Hippocampal formation (tissue), 2 donors: ENCODE data around the gene LLGL1.
A peak's percentile ranks its signal among the peaks of the same experiment; 100 is the strongest.

Experiments used
- DNase-seq, 2 donors: peaks; one replicate each; lab custom pipeline; 2025; lab: John Stamatoyannopoulos, UW

The LLGL1 gene

DNA sequence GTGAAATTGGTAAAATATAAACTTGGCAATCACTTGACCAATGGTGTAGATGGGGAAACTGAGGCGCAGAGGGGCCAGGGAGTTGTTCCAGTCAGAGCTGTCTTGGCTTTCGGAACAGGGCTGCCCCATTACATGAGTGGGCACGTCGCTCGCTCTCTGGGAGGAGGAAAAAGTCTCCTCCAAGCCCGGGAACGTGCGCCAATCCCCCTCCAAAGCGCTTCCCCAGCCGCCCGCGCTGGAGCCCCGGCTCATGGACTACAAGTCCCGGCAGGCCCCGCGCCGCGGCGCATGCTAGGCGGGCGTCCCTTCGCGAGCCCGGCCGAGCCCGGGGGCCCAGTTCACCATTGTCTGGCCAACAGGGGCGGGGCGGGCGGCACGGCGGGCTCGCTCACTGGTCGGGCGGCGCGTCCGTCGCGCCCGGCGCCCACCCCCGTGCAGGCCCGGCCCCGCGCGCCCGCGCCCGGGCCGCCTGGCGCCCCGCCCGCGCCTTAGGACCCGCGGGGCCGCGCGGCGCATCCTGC is at the start of gene LLGL1:
TSS of gene LLGL1 (plus strand) at position 515 of the 521 bp plus-strand sequence. CDS start 48 bp downstream, outside the sequence.
- peak; percentile 93 for DNase-seq

DNA sequence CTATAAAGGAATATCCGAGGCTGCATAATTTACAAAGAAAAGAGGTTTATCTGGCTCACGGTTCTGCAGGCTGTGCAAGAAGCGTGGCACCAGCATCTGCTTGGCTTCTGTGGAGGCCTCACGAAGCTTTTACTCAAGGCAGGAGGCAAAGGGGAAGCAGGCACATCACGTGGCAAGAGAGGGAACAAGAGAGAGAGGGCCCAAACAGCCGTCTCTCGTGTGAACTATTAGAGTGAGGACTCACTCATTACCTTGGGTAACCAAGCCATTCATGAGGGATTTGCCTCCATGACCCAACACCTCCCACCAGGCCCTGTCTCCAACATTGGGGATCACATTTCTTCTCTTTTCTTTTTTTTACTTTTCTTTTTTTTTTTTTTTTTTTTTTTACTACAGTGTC is 49.3 kb upstream of the LLGL1 start:
- peak in 1 of 2 donors; percentile 16 for DNase-seq

DNA sequence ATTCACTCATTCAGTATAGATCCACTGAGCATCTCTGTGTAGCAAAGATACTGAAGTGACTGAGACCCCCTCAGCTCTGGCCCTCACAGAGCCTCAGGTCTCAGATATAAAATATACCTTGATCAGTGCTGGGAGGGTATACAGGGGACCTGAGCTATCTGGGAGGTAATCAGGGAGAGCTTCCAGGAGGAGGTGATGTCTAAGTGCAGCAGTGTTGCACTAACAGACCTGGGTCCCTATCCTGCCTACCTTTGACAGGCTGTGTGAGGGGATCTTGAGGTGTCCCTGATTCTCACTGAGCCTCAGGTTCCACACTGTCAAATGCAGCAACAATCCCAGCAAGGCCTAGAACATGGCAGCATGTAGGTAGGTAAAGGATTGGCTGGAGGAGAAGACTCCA is 48.3 kb upstream of the LLGL1 start:
- DNase-seq = no peak

DNA sequence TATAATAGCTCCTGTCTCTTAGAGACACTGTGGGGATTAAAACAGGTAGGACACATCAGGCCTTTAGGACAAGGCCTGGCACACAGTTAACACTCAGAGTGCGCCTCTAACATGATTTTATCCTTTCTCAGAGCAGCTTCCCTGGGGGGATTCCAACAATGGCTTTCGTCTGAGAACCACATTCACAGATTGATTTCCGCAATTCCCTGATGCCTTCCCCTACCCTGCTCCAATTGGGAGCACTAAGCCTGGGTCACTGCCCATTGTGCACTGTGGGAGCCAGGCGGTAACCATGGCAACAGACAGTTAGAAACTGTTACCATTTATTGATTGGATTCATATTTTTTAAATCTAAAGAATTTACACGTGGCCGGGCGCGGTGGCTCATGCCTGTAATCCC is 47.7 kb upstream of the LLGL1 start:
- DNase-seq = no peak

DNA sequence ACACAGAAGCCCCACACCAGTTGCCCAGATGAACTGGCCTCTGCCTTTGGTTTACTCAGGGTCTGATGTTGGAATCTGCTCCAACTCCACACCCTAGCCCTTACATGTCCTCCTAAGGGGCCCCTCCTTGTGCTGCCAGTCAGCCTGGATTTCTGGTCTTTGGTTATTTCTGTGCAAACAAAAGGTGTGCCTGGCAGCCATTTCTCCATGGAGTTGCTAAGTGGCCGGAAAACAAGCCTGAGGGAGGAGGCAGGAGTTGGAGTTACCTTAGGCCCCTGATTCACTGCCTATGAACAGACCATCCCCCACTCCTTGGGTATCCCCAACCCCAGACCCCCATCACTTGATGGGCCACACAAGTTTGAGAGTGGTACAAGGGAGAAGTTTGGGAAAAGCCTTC is 46.2 kb upstream of the LLGL1 start:
- no peak for DNase-seq

DNA sequence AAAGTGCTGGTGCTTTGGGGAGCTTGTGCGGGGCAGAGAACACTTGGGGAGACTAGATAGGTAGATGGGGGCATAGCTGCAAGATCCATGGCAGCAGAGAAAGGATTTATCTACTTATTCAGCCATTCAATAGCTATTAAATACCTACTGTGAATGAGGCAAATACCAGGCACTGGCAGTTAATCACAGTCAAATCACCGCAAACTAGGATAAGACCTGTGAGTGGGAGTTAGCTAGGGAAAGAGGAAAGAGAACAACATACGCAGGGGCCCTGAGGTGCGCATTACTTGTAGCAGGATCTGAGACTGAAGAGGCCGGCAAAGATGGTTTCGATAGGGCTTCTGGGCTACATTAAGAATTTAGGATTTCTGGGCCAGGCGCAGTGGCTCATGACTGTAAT is 45.6 kb upstream of the LLGL1 start:
- DNase-seq = no peak

DNA sequence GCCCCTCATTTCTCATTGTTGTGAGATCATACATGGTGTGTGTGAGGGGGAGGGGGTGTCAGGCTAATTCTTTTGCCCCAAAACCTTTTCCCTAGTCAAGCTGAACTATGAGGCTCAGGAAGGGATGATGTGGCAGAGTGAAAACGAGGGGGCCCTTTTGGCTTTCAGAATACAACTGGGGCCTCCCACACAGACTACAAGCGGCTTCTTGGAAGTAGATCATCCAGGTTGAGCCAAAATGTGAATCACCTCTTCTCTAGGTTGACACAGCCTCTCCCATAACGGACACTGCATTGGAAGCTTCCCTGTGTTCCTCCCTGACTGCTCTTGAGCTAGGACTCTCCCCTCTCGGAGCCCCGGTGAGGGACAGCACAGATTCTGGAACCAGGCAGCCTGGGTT is 44.1 kb upstream of the LLGL1 start:
- DNase-seq = no peak

DNA sequence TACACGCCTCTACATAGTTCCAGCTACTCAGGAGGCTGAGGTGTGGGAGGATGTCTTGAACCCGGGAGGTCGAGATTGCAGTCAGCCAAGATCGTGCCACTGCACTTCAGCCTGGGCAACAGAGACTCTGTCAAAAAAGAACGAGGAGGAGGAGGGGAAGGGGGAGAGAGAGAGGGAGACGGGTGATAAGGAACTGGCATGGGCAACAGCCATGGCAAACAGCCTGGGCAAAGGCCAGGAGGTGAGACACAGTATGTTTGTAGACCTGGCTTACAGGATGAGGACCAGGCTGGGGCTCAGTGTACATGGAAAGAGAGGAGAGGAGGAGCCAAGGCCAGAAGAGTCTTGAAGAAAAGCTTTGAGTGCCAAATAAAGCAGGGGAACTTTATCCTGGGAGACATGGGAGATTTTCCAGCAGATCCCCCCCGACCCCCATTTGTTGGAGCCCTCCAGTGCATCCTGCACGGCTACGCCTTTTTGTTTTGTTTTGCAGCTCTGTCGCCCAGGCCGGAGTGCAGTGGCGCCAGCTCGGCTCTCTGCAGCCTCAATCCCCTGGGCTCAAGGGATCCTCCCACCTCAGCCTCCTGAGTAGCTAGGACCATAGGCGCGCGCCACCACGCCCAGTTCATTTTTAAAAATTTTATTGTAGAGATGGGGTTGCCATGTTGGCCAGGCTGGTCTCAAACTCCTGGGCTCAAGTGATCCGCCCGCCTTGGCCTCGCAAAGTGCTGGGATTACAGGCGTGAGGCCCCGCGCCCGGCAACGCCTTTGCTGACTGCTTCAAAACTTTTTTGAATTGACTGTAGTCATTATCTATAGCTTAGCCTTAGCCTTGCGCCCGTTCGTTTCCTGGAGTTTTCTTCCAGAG is 43.1 kb upstream of the LLGL1 start:
- no peak for DNase-seq

DNA sequence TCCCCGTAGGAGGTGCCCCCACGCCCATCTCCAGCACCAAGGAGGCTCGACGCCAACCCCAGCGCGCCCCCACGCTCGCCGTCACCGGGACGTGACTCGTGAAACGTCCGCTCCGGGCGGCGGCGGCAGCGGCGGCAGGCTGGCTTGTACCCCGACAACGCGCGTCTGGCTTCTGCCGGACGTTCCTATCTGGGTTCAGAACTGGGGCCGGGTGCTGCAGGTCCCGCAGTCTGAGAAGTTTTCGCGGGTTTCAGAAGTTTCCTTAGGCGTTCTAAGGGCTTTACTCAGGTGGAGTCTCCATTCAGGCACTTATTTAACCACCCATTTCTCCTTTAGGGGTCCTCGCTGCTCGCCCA is 42.5 kb upstream of the LLGL1 start:
- peak in 1 of 2 donors; percentile 83 for DNase-seq

DNA sequence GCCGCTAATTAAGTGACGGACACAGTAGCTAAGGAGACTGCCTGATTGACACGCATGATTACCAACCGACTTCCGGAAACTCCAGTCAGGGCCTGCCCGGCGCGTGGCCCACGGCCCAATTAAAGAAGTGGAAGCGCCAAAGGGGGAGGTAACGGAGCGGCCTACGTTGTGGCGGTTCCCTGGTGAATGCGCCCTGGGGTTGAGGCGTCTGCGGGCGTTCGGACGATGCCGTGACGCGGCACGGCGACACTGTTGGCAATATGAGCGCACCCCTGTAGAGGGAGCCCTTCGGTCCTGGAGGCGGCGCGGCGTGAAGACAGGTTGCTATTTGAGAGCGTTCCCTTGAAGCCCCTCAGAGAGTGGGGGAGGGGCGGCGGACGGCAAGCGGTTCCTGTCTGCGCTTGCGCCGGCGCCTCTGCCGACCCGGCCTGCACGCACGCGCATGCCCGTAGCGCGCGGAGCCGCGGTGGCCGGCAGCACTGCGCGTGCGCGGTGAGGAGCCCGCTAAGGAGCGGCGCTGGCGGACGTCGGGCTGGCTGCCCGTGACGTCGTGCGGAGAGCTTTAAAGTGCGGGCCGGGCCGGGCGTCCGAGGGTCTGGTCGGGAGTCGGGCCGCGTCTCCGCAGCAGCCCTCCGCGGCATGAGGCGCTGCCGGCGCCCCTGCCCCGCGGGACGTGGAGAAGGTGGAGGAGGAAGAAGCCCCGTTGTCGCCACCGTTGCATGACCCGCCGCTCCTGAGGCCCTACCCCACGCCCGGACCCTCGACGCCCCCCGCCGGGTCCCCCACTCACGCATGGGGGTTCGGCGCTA is 41.9 kb upstream of the LLGL1 start, which contains the start of gene ALKBH5:
TSS of gene ALKBH5 (plus strand) at position 495 of the 809 bp plus-strand sequence. CDS start 416 bp downstream, outside the sequence.
- peak; percentile 96 to 100 for DNase-seq

DNA sequence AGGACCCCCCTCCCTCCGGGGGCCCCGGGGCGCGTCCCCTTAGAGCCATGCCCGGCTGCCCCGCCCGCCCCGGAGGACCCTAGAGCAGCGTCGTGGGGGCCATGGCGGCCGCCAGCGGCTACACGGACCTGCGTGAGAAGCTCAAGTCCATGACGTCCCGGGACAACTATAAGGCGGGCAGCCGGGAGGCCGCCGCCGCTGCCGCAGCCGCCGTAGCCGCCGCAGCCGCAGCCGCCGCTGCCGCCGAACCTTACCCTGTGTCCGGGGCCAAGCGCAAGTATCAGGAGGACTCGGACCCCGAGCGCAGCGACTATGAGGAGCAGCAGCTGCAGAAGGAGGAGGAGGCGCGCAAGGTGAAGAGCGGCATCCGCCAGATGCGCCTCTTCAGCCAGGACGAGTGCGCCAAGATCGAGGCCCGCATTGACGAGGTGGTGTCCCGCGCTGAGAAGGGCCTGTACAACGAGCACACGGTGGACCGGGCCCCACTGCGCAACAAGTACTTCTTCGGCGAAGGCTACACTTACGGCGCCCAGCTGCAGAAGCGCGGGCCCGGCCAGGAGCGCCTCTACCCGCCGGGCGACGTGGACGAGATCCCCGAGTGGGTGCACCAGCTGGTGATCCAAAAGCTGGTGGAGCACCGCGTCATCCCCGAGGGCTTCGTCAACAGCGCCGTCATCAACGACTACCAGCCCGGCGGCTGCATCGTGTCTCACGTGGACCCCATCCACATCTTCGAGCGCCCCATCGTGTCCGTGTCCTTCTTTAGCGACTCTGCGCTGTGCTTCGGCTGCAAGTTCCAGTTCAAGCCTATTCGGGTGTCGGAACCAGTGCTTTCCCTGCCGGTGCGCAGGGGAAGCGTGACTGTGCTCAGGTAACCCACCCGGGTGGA is 41.0 kb upstream of the LLGL1 start:
- no peak for DNase-seq

DNA sequence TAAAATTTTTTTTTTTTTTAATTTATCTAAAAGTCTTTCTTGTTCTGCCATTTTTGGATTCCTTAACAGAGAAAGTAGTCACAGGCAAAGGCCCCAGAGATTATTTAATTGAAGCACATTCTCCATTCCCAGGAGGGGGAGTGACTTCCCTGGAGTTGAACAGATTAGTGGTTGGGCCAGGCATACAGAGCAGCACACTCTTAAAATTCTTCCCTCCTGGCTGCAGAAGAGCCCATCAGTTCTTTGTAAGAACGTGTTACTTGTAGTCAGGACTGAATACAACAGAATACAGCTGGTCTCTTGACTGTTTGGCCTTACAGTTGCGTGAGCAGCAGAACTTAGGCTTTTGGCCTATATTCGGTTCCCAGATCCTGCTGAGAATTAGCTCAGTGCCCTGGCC is 40.0 kb upstream of the LLGL1 start:
- DNase-seq = peak in 1 of 2 donors; percentile 15

DNA sequence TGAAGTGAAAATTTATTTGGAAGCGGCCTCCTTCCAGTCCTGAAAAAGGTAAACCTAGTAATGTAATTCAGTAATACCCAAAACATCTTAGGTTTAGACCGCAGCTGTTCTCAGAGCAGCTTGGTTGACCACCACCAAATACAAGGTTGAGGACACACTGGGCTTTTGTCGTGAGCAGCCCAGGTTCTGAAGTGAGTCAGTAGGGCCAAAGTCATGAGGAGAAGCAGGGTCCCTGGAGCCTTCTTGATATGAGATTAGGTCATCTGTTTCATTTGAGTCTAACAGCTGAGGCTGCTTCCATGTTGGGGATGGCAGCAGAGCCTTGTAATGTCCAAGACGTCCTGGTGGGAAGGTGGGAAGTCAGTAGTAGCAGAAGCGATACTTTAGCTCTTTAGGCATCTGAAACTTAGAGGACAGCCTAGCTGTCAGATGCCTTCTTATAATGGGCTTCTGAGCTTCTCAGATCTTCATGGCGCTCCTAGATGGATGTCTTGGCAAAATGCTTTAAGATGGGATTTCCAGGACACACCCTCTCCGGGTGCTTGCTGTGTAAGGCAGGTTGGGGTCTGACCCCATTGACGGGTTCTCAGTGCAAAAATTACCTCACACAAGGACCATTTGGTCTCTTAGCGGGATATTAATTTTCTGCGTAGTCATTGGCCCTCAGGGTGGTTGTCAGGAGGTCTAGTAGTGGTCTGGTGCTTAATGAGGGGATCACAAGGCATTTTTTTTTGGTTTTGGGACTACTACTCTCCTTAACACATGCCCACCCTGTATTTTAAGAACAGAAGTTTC is 39.4 kb upstream of the LLGL1 start:
- DNase-seq = no peak

DNA sequence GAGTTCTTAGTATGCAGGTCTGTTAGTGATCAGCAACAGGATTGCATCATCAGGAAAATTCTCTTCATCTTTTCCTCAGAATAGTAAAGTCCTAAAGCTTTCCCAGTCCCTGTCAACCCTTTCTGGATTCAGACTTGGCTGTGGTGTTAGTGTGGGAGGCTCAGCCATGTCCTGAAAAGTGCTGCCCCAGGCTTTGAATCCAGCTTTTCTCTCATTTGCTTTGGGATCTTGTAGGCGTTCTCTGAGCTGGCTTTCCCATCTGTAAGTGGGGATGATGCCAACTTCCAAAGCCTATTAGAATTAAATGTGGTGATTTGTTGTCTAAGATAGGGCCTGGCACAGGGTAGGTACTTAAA is 38.8 kb upstream of the LLGL1 start:
- peak in 1 of 2 donors; percentile 53 for DNase-seq

DNA sequence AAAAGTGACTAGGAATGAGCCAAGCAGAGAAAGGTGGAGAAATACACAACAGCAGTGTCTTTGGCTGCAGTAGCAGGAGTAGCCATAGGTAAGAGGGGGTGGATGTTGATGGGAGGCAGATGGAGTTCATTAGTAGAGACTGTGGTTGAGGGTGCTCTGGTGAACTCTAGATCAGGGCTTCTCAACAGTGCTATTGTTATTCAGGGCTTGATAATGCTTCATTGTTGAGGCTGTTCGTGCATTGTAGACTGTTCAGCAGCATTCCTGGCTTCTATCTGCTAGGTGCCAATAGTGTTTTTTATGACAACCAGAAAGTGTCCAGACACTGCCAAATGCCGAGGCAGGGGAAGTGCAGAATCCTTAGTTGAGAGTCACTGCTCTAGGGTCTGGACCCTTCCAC is 38.2 kb upstream of the LLGL1 start:
- peak in 1 of 2 donors; percentile 75 for DNase-seq

DNA sequence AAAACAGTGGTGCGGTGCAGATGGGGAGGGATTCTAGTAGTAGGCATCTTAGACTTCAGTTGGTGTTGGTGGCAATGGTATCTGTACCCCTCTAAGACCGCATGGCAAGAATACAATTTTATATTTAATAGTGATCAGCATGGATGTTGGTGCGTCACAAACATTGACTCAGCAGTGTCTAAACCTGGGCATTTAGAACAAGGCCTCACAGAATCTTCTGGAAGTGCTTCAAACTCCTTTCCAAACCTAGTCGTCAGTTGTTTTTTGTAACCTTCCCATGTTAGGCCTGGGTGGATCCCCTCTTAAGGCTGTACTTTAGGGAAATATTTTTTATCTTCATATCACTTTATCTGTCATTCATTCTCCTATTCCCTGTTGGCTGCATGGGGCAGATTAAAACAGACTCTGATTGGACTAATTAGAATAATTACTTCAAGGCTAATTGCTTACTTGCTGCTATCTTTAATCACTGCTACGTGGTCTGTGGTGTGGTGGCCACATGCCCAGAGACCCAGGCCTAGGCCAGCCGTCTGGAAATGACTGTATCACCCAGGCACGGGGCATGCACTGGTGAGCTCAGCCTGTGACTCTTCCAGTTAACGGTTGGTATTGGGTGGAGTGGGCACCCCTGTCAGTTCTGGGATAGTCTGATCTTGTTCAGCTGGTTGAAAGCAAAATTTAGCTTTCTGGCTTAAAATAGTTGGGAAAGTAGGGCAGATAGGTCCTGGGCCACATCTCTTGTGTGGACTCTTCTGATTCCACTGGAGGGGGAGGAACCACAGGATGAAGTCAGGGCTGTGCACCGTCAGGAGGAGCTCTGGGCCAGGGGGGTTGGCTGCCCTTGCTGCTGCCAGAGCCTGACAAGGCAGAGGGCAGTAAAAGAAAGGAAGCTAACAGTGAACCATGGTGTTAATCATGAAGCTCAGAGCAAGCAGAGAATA is 37.3 kb upstream of the LLGL1 start:
- DNase-seq = no peak

DNA sequence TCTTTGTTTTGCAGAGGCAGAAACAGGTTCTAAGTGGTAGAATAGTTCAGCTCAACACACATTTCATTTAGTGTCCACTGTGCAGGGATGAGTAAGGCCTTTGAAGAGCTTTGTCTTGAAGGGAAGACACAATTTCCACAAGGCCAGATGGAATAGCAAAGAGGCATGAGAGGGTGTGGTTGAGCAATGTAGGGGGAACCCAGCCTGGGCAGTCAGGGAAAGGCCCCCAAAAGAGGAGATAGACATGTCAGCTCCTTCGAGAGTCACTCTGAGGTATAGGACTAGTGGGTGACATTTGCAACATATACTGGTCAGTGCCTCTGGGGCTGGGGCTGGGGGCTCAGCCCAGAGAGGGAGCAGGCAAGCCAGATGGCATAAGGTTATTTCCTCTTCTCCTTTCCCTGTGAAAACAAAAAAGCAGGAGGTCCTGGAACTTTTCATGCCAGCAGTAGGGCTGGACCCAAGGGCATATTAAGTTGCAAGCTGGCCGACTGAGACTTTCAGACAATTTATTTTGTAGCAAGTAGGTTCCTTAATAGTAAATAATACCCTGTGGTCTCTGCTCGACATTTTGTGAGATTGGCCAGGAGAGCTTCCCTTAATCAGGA is 34.7 kb upstream of the LLGL1 start:
- no peak for DNase-seq

DNA sequence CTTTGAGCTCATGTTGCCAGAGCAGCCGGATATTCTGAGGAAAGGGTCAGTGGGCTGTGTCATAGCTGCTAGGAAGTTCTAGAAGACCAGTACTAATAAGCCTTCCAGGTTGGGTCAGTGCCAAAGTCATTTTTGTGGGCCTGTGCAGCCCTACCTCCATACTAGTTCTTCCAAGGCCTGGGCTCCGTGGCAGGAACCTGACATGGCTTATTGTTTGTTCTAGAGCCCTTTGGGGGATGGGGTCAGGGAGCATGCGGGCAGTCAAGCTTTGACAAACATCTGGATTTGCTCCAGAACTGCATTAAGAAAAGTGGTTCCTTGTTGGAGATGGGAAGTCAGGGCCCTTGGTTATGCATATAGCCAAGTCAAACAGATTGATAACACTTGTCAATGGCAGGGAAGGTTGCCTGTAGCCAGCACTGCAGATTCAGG is 34.2 kb upstream of the LLGL1 start:
- no peak for DNase-seq

DNA sequence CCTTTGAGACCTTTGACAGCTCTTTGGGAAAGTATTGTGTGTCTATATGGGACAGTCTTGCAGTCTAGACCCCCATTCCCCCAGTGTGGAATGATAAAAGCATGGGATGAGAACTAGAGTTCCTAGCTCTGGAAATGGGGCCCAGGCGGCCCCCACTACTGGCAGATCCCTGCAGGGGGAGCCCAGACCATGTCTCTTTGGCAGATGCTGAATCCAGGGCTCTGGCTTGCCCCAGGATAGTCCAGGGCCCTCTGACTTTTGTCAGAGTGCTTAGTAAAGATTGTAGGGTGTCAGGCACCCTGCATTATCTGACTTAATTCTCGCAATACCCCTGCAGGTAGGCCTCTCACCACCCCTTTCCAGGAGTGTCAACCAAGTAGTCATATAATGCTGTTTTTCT is 33.5 kb upstream of the LLGL1 start:
- DNase-seq = no peak
